Ishikawa (cell line): ENCODE data around the gene FSIP2.

Source experiments
- CEBPB ChIP-seq: IDR thresholded peaks from 2 replicates; pipeline ENCODE4 v1.6.1; 2012
- CREB1 ChIP-seq: IDR thresholded peaks from 2 replicates; pipeline ENCODE4 v1.6.1; 2012; ENCODE audit warnings: low read depth
- EGR1 ChIP-seq: IDR thresholded peaks from 2 replicates; pipeline ENCODE4 v1.6.1; 2012
- EP300 ChIP-seq: IDR thresholded peaks from 2 replicates; pipeline ENCODE4 v1.6.1; 2012; ENCODE audit warnings: borderline replicate concordance
- FOXM1 ChIP-seq: IDR thresholded peaks from 2 replicates; pipeline ENCODE4 v1.6.1; 2012; ENCODE audit warnings: low read depth, borderline replicate concordance
- NFIC ChIP-seq: IDR thresholded peaks from 2 replicates; pipeline ENCODE4 v1.6.1; 2012
- RAD21 ChIP-seq: IDR thresholded peaks from 2 replicates; pipeline ENCODE4 v1.6.1; 2012; ENCODE audit warnings: low read depth
- REST ChIP-seq: IDR thresholded peaks from 2 replicates; pipeline ENCODE4 v1.6.1; 2012; ENCODE audit warnings: low read depth, mild to moderate bottlenecking
- TAF1 ChIP-seq: IDR thresholded peaks from 2 replicates; pipeline ENCODE4 v1.6.1; 2012; ENCODE audit warnings: low read depth, mild to moderate bottlenecking
- TCF12 ChIP-seq: IDR thresholded peaks from 2 replicates; pipeline ENCODE4 v1.6.1; 2012; ENCODE audit warnings: low read depth
- TEAD4 ChIP-seq: IDR thresholded peaks from 2 replicates; pipeline ENCODE4 v1.6.1; 2012
- YY1 ChIP-seq: IDR thresholded peaks from 2 replicates; pipeline ENCODE4 v1.6.1; 2012; ENCODE audit warnings: low read depth
- ZBTB7A ChIP-seq: IDR thresholded peaks from 2 replicates; pipeline ENCODE4 v1.6.1; 2012; ENCODE audit warnings: low read depth
- TF ChIP-seq, protein P1 (sequence below): IDR thresholded peaks from 2 replicates; pipeline ENCODE4 v1.6.1; 2012
- TF ChIP-seq, protein P2 (sequence below): IDR thresholded peaks from 2 replicates; pipeline ENCODE4 v1.6.1; 2012

FSIP2 gene

GRCh38 chr2:185807351-185807750 is 68.7 kb downstream of the FSIP2 start:
- TF ChIP-seq ZBTB7A (no peak), EP300 (no peak), REST (no peak), CEBPB (no peak), NFIC (no peak), RAD21 (no peak), CREB1 (no peak)
- TF ChIP-seq, protein P1, sequence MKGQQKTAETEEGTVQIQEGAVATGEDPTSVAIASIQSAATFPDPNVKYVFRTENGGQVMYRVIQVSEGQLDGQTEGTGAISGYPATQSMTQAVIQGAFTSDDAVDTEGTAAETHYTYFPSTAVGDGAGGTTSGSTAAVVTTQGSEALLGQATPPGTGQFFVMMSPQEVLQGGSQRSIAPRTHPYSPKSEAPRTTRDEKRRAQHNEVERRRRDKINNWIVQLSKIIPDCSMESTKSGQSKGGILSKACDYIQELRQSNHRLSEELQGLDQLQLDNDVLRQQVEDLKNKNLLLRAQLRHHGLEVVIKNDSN: no peak

DNA sequence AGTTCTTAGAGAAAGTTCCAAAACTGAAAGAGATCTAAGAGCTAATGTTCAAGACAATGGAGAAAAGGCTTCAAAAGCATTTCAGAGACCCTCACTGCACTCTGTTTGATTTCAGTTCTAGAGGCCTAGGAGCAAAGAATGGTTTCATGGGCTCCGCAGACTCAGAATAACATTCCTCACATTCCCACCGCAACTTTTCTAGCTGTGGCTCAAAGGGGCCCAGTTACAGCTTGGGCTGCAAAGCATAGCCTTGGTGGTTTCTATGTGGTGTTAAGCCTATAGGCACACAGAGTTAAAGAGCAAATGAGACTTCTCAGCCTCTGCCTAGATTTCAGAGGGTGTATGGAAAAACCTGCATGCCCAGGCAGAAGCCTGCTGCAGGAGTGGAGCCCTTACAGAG is 73.0 kb downstream of the FSIP2 start:
- TF ChIP-seq ZBTB7A (no peak), TAF1 (no peak), REST (no peak), EGR1 (no peak), YY1 (no peak)
- TF ChIP-seq, protein P1: no peak

- TF ChIP-seq, protein P1: no peak
- TF ChIP-seq NFIC (no peak), FOXM1 (no peak), RAD21 (no peak), TCF12 (no peak), EP300 (no peak), TEAD4 (no peak), YY1 (no peak), TAF1 (no peak), REST (no peak)
- TF ChIP-seq, protein P2, sequence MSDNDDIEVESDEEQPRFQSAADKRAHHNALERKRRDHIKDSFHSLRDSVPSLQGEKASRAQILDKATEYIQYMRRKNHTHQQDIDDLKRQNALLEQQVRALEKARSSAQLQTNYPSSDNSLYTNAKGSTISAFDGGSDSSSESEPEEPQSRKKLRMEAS: no peak
Observed at GRCh38 chr2:185813707-185814106, 75.1 kb downstream of the FSIP2 start.

DNA sequence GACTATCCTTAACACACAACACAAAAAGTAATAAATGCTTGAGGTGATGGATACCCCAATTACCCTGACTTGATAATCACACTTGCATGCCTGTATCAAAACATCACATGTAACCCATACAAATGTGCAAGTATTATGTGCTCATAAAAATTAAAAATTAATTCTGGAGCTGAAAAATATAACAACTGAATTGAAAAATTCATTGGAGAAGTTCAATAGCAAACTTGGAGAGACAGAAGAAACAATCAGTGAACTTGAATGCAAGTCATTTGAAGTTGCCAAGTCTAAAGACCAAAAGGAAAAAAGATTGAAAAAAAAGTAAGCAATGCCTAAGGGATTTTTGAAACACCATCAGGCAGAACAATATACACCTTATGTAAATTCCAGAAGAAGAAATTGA is 79.4 kb downstream of the FSIP2 start:
- TF ChIP-seq EP300 (no peak), TEAD4 (no peak), CEBPB (no peak)

DNA sequence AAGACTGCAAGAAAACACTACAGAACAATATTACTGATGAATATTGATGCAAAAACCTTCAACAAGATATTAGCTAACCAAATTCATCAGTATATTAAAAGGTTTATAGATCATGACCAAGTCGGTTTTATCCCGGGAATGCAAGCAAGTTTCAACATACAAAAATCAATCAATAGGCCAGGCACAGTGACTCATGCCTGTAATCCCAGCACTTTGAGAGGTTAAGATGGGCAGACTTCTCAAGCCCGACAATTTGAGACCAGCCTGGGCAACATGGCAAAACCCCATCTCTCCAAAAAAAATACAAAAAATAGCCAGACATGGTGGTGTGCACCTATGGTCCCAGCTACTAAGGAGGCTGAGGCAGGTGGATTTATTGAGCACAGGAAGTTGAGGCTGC is 82.9 kb downstream of the FSIP2 start:
- TF ChIP-seq, protein P2: no peak
- no peak for TF ChIP-seq RAD21
- no peak for TF ChIP-seq FOXM1
- no peak for TF ChIP-seq NFIC
- TF ChIP-seq EGR1: no peak
- no peak for TF ChIP-seq TCF12
- TF ChIP-seq, protein P1: no peak
- no peak for TF ChIP-seq TEAD4
- TF ChIP-seq EP300: no peak
